ENCODE measurements around the gene INAVA. TPM values are rescaled to one million over a fixed set of nuclear protein-coding genes. Genes with fewer than 3 reads are reported as not detected.
A peak's percentile ranks its signal among the peaks of the same experiment; 100 is the strongest.

The INAVA gene
- total and polyA plus RNA-seq, 2 of the 13 experiments (the other 11 are each of a cell fraction or from before 2014, with no cell fraction given), result 6.0 to 13.5 TPM

DNA sequence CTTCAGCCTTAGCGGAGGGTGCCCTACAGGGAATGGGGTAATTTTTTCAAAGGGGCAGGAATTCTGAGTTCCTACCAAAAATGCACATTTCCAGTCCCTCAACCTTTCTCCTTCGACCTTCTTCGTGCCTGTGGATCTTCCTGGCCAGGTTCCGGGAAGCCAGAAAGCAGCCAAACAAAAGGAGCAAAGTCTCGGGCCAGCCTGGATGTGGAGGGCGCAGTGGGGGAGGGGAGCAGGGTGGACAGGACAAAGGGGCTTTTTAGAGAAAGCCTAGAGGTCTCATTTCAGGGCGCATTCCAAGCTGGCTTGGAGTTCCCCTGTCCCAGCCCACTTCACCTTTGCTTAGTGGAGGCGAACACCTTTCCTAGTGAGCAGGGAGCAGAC, 2.9 kb upstream of the INAVA start (continued):
- TF ChIP-seq TOE1 (CRISPR knock-in tag; IDR thresholded peaks at IDR 0.05) (no peak), ZNF510 (CRISPR knock-in tag; IDR thresholded peaks at IDR 0.05; ENCODE audit: low read depth) (no peak), U2AF1 (optimal IDR thresholded peaks at IDR 0.05; ENCODE audit: low read depth, low read length) (no peak), KAT2B (IDR thresholded peaks at IDR 0.05; ENCODE audit: borderline replicate concordance, low read depth, low read length) (no peak), RAD21 (CRISPR knock-in tag; IDR thresholded peaks at IDR 0.05) (no peak), TGIF2 (CRISPR knock-in tag; IDR thresholded peaks at IDR 0.05) (no peak), PPARG (CRISPR knock-in tag; conservative IDR thresholded peaks at IDR 0.05) (no peak), BORCS8-MEF2B (CRISPR knock-in tag; IDR thresholded peaks at IDR 0.05) (no peak), AHR (CRISPR knock-in tag; IDR thresholded peaks at IDR 0.05) (no peak), ZBTB38 (CRISPR knock-in tag; IDR thresholded peaks at IDR 0.05) (no peak), CAMTA2 (CRISPR knock-in tag; IDR thresholded peaks at IDR 0.05; ENCODE audit: borderline replicate concordance) (no peak), TBX3 (IDR thresholded peaks at IDR 0.05; ENCODE audit: borderline replicate concordance) (no peak), PLRG1 (conservative IDR thresholded peaks at IDR 0.05) (no peak), EZH2 (conservative IDR thresholded peaks at IDR 0.05; ENCODE audit: low read depth, low read length) (no peak), KMT2B (CRISPR knock-in tag; IDR thresholded peaks at IDR 0.05) (no peak), FOXM1 (CRISPR knock-in tag; IDR thresholded peaks at IDR 0.05) (no peak), SKI (IDR thresholded peaks at IDR 0.05; ENCODE audit: partially characterized antibody) (no peak), SMYD3 (CRISPR knock-in tag; IDR thresholded peaks at IDR 0.05) (no peak), TP53 (CRISPR knock-in tag; conservative IDR thresholded peaks at IDR 0.05) (no peak), JDP2 (CRISPR knock-in tag; IDR thresholded peaks at IDR 0.05; ENCODE audit: borderline replicate concordance) (no peak; the same call in 1 of the 2 replicates), SRSF4 (IDR thresholded peaks at IDR 0.05; ENCODE audit: low read depth, low read length, poor library complexity, severe bottlenecking) (no peak), ZNF703 (CRISPR knock-in tag; IDR thresholded peaks at IDR 0.05; ENCODE audit: borderline replicate concordance) (no peak), ZNF747 (CRISPR knock-in tag; IDR thresholded peaks at IDR 0.05; ENCODE audit: borderline replicate concordance) (no peak)
- TF ChIP-seq, protein P1, sequence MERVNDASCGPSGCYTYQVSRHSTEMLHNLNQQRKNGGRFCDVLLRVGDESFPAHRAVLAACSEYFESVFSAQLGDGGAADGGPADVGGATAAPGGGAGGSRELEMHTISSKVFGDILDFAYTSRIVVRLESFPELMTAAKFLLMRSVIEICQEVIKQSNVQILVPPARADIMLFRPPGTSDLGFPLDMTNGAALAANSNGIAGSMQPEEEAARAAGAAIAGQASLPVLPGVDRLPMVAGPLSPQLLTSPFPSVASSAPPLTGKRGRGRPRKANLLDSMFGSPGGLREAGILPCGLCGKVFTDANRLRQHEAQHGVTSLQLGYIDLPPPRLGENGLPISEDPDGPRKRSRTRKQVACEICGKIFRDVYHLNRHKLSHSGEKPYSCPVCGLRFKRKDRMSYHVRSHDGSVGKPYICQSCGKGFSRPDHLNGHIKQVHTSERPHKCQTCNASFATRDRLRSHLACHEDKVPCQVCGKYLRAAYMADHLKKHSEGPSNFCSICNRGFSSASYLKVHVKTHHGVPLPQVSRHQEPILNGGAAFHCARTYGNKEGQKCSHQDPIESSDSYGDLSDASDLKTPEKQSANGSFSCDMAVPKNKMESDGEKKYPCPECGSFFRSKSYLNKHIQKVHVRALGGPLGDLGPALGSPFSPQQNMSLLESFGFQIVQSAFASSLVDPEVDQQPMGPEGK (CRISPR knock-in tag; IDR thresholded peaks at IDR 0.05), result peak; percentile 8
- TF ChIP-seq, protein P2, sequence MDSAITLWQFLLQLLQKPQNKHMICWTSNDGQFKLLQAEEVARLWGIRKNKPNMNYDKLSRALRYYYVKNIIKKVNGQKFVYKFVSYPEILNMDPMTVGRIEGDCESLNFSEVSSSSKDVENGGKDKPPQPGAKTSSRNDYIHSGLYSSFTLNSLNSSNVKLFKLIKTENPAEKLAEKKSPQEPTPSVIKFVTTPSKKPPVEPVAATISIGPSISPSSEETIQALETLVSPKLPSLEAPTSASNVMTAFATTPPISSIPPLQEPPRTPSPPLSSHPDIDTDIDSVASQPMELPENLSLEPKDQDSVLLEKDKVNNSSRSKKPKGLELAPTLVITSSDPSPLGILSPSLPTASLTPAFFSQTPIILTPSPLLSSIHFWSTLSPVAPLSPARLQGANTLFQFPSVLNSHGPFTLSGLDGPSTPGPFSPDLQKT (CRISPR knock-in tag; IDR thresholded peaks at IDR 0.05; ENCODE audit: borderline replicate concordance), result no peak
- TF ChIP-seq, protein P3, sequence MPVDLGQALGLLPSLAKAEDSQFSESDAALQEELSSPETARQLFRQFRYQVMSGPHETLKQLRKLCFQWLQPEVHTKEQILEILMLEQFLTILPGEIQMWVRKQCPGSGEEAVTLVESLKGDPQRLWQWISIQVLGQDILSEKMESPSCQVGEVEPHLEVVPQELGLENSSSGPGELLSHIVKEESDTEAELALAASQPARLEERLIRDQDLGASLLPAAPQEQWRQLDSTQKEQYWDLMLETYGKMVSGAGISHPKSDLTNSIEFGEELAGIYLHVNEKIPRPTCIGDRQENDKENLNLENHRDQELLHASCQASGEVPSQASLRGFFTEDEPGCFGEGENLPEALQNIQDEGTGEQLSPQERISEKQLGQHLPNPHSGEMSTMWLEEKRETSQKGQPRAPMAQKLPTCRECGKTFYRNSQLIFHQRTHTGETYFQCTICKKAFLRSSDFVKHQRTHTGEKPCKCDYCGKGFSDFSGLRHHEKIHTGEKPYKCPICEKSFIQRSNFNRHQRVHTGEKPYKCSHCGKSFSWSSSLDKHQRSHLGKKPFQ (CRISPR knock-in tag; IDR thresholded peaks at IDR 0.05; ENCODE audit: insufficient replicate concordance), result no peak
- TF ChIP-seq, protein P4, sequence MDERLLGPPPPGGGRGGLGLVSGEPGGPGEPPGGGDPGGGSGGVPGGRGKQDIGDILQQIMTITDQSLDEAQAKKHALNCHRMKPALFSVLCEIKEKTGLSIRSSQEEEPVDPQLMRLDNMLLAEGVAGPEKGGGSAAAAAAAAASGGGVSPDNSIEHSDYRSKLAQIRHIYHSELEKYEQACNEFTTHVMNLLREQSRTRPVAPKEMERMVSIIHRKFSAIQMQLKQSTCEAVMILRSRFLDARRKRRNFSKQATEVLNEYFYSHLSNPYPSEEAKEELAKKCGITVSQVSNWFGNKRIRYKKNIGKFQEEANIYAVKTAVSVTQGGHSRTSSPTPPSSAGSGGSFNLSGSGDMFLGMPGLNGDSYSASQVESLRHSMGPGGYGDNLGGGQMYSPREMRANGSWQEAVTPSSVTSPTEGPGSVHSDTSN (CRISPR knock-in tag; IDR thresholded peaks at IDR 0.05), result no peak
